ENCODE measurements around the gene DOHH.
"Not testable (repeated sequence)": the region's sequence is repeated elsewhere in the genome, so short reads cannot be mapped to it uniquely, and the experiment has no call there.

DOHH gene

GRCh38 chr19:3455393-3455955 is 45.0 kb downstream of the DOHH start:
- no peak for TF ChIP-seq CTCF (IDR thresholded peaks at IDR 0.05; ENCODE audit: low read depth, low read length)
- in situ Hi-C loops (cut with HindIII; ENCODE audit: low sequenced_read_pairs), result no loop called here
- no peak overlapping the region for H3K4me3 ChIP-seq (ENCODE audit: low read depth, low read length)
- DNase-seq (ENCODE audit: low read depth, low spot score), result no peak

GRCh38 chr19:3454656-3455392 is 45.6 kb downstream of the DOHH start:
- no peak overlapping the region for H3K4me3 ChIP-seq (ENCODE audit: low read depth, low read length)
- TF ChIP-seq CTCF (IDR thresholded peaks at IDR 0.05; ENCODE audit: low read depth, low read length), result no peak
- no peak for DNase-seq (ENCODE audit: low read depth, low spot score)
- in situ Hi-C loops (cut with HindIII; ENCODE audit: low sequenced_read_pairs), result no loop called here

GRCh38 chr19:3453840-3454239 is 46.6 kb downstream of the DOHH start:
- no peak for TF ChIP-seq CTCF (IDR thresholded peaks at IDR 0.05; ENCODE audit: low read depth, low read length)
- no peak overlapping the region for H3K4me3 ChIP-seq (ENCODE audit: low read depth, low read length)
- in situ Hi-C loops (cut with HindIII; ENCODE audit: low sequenced_read_pairs), result no loop called here
- DNase-seq (ENCODE audit: low read depth, low spot score), result no peak

- DNase-seq (ENCODE audit: low read depth, low spot score); in situ Hi-C loops (cut with HindIII; ENCODE audit: low sequenced_read_pairs); H3K4me3 ChIP-seq (ENCODE audit: low read depth, low read length): not testable (repeated sequence)
Measured at GRCh38 chr19:3452942-3453214, 47.6 kb downstream of the DOHH start.

GRCh38 chr19:3452171-3452941 is 48.1 kb downstream of the DOHH start:
- in situ Hi-C loops (cut with HindIII; ENCODE audit: low sequenced_read_pairs), result no loop called here
- DNase-seq (ENCODE audit: low read depth, low spot score), result no peak
- no peak overlapping the region for H3K4me3 ChIP-seq (ENCODE audit: low read depth, low read length)
- TF ChIP-seq CTCF (IDR thresholded peaks at IDR 0.05; ENCODE audit: low read depth, low read length), result no peak

- in situ Hi-C loops (cut with HindIII; ENCODE audit: low sequenced_read_pairs), result no loop called here
- H3K4me3 ChIP-seq (ENCODE audit: low read depth, low read length), result no peak overlapping the region
- no peak for TF ChIP-seq CTCF (IDR thresholded peaks at IDR 0.05; ENCODE audit: low read depth, low read length)
- DNase-seq (ENCODE audit: low read depth, low spot score), result no peak
Measured at GRCh38 chr19:3451451-3451866, 49.0 kb downstream of the DOHH start.

- H3K4me3 ChIP-seq (ENCODE audit: low read depth, low read length), result no peak overlapping the region
- in situ Hi-C loops (cut with HindIII; ENCODE audit: low sequenced_read_pairs), result no loop called here
- no peak for TF ChIP-seq CTCF (IDR thresholded peaks at IDR 0.05; ENCODE audit: low read depth, low read length)
- DNase-seq (ENCODE audit: low read depth, low spot score), result peak; percentile 100
Measured at GRCh38 chr19:3450796-3451411, 49.6 kb downstream of the DOHH start.
